Measurements from ENCODE around the gene SEMA6A. TPM values are rescaled to one million over a fixed set of nuclear protein-coding genes. Genes with fewer than 3 reads are reported as not detected.

Gene SEMA6A
- total RNA-seq, 4 donors from 2014 or later = 76.7 to 231 (median 117) TPM

DNA sequence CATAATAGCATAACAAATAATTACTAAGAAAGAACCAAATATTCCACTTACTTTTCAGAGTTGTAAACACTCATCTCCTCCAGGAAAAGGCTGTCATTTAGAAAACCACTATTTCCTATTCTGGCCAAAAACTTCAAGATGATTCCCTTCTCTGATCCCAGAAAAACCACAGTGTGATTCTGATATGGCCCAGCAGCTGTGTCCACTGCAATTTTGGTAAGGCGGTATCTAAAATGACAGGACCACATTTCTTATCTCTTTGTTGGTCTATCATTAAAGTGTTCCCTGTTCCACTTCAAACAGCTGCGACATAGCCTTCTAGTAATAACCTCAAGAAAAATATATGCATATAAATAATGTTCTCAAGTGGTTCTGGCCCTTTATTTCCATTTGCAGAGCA, 96.1 kb downstream of the SEMA6A start:
- H3K36me3 ChIP-seq = peaks cover 0 to 44% (median 18%) of the 10 kb centered on the region in 4 donors
- intact Hi-C loops (cut with DNase I; ENCODE audit: low total_unique reads) = no loop called here
- TF ChIP-seq POLR2A (IDR thresholded peaks at IDR 0.05) = no peak
- TF ChIP-seq POLR2AphosphoS5 (IDR thresholded peaks at IDR 0.05) = no peak
- no peak for TF ChIP-seq EP300 (IDR thresholded peaks at IDR 0.05; ENCODE audit: low read depth)
- TF ChIP-seq, protein P1, sequence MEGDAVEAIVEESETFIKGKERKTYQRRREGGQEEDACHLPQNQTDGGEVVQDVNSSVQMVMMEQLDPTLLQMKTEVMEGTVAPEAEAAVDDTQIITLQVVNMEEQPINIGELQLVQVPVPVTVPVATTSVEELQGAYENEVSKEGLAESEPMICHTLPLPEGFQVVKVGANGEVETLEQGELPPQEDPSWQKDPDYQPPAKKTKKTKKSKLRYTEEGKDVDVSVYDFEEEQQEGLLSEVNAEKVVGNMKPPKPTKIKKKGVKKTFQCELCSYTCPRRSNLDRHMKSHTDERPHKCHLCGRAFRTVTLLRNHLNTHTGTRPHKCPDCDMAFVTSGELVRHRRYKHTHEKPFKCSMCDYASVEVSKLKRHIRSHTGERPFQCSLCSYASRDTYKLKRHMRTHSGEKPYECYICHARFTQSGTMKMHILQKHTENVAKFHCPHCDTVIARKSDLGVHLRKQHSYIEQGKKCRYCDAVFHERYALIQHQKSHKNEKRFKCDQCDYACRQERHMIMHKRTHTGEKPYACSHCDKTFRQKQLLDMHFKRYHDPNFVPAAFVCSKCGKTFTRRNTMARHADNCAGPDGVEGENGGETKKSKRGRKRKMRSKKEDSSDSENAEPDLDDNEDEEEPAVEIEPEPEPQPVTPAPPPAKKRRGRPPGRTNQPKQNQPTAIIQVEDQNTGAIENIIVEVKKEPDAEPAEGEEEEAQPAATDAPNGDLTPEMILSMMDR (IDR thresholded peaks at IDR 0.05) = no peak
- no peak overlapping the region for H3K27ac ChIP-seq
- in situ Hi-C loops (cut with MboI; ENCODE audit: low pct_ligation_motif_present in 1 of 4, low pct_unique_long_range_greater_than_20kb in 1 of 4, low sequenced_read_pairs in 3 of 4) = no loop called here
- no peaks in the 10 kb centered on the region for H3K4me1 ChIP-seq
- 65 to 87% methylated on average over 2 of the region's 2 CpGs for WGBS, 2 donors (ENCODE audit: low coverage in 1 of 2)
- H3K9me3 ChIP-seq = peaks cover 0 to 3% of the 10 kb centered on the region in 2 donors
- H3K27me3 ChIP-seq = no peaks in the 10 kb centered on the region
- no peak for DNase-seq
- no peak overlapping the region for H3K4me3 ChIP-seq

DNA sequence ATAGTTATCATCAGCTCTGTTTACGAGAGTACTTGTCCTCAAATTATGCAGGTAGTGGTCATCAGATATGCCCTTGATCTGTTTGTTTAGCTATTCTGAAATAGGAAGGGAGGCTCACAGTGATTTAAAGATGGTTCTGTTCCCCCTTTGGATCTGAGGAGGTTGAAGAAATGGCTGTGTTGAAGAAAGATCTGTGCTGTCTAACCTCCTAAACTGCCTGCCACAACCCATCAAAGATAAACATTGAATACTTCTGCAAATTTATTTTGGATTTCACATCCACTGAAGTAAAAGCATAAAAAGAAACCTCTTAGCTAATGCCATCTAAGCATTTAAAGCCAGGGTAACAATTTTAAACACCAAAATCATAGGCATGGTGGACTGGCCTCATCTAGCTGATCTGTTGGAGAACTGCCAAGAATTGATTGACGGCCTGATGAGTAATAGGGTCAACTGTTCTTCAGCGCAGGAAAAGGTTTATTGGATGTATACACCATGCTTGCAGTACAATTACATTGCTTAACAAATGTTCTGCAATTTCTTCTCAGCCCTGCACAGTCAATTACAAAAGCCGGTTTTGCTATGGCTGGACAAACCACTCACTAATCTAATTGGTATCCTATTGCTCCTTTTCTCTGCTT, 97.6 kb downstream of the SEMA6A start:
- TF ChIP-seq, protein P1 (IDR thresholded peaks at IDR 0.05) = no peak
- no peak for TF ChIP-seq POLR2A (IDR thresholded peaks at IDR 0.05)
- TF ChIP-seq EP300 (IDR thresholded peaks at IDR 0.05; ENCODE audit: low read depth) = no peak
- no peak for TF ChIP-seq POLR2AphosphoS5 (IDR thresholded peaks at IDR 0.05)
- H3K36me3 ChIP-seq = peaks cover 0 to 38% (median 17%) of the 10 kb centered on the region in 4 donors
- DNase-seq = no peak
- H3K4me1 ChIP-seq = no peaks in the 10 kb centered on the region
- no peak overlapping the region for H3K4me3 ChIP-seq
- 92 to 95% methylated on average over 3 to 4 of the region's 4 CpGs for WGBS, 2 donors (ENCODE audit: low coverage in 1 of 2)
- H3K27me3 ChIP-seq = no peaks in the 10 kb centered on the region
- peaks cover 0 to 3% of the 10 kb centered on the region in 2 donors for H3K9me3 ChIP-seq
- intact Hi-C loops (cut with DNase I; ENCODE audit: low total_unique reads) = no loop called here
- H3K27ac ChIP-seq = no peak overlapping the region
- in situ Hi-C loops (cut with MboI; ENCODE audit: low pct_ligation_motif_present in 1 of 4, low pct_unique_long_range_greater_than_20kb in 1 of 4, low sequenced_read_pairs in 3 of 4) = no loop called here

DNA sequence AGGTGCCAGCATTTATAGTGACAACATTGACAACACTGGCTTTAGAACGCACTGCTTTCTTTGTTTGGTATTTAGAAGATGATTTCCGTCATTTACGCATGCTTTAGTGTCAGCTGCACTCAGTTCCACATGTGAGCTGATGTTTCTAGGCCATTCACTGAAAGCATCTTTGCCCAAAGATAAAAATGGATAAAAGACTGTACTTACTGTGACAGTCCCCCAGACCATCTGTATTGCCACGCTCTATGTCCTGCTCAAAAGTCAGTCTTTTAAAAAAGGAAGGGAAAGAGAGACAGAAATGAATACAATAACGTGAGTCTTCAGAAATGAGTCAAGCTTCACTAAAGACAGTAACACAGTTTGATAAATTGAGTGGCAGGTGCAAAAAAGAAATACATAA, 99.3 kb downstream of the SEMA6A start:
- WGBS, 2 donors (ENCODE audit: low coverage in 1 of 2) = 81 to 84% methylated on average over 5 of the region's 5 CpGs
- no peak overlapping the region for H3K27ac ChIP-seq
- DNase-seq = no peak
- H3K36me3 ChIP-seq = peaks cover 0 to 50% (median 16%) of the 10 kb centered on the region in 4 donors
- H3K4me3 ChIP-seq = no peak overlapping the region
- H3K4me1 ChIP-seq = no peaks in the 10 kb centered on the region
- no peak for TF ChIP-seq POLR2A (IDR thresholded peaks at IDR 0.05)
- TF ChIP-seq, protein P1 (IDR thresholded peaks at IDR 0.05) = no peak
- H3K9me3 ChIP-seq = peaks cover 0 to 3% of the 10 kb centered on the region in 2 donors
- intact Hi-C loops (cut with DNase I; ENCODE audit: low total_unique reads) = no loop called here
- H3K27me3 ChIP-seq = no peaks in the 10 kb centered on the region
- in situ Hi-C loops (cut with MboI; ENCODE audit: low pct_ligation_motif_present in 1 of 4, low pct_unique_long_range_greater_than_20kb in 1 of 4, low sequenced_read_pairs in 3 of 4) = no loop called here

GRCh38 chr5:116473706-116474105, 100.9 kb downstream of the SEMA6A start:
- WGBS, 2 donors (ENCODE audit: low coverage in 1 of 2) = 79 to 84% methylated on average over 4 to 5 of the region's 5 CpGs
- no peaks in the 10 kb centered on the region for H3K4me1 ChIP-seq
- H3K27ac ChIP-seq = no peak overlapping the region
- intact Hi-C loops (cut with DNase I; ENCODE audit: low total_unique reads) = no loop called here
- peaks cover 0 to 3% of the 10 kb centered on the region in 2 donors for H3K9me3 ChIP-seq
- no peaks in the 10 kb centered on the region for H3K27me3 ChIP-seq
- H3K4me3 ChIP-seq = no peak overlapping the region
- in situ Hi-C loops (cut with MboI; ENCODE audit: low pct_ligation_motif_present in 1 of 4, low pct_unique_long_range_greater_than_20kb in 1 of 4, low sequenced_read_pairs in 3 of 4) = no loop called here
- DNase-seq = no peak
- peaks cover 0 to 56% (median 13%) of the 10 kb centered on the region in 4 donors for H3K36me3 ChIP-seq
- TF ChIP-seq EP300 (IDR thresholded peaks at IDR 0.05; ENCODE audit: low read depth) (no peak), POLR2A (IDR thresholded peaks at IDR 0.05) (no peak), POLR2AphosphoS5 (IDR thresholded peaks at IDR 0.05) (no peak)
- TF ChIP-seq, protein P1 (IDR thresholded peaks at IDR 0.05) = no peak

All from transverse colon (tissue), 4 donors.